GM21528 (cell line): ENCODE measurements around the gene RYR2.
"Not testable (repeated sequence)": the region's sequence is repeated elsewhere in the genome, so short reads cannot be mapped to it uniquely, and the experiment has no call there.

ENCODE experiments used
- ATAC-seq: cut with Tn5 transposase; IDR thresholded peaks from one replicate; pipeline ENCODE4 v1.9.1; 2021; ENCODE audit warnings: mild to moderate bottlenecking, moderate library complexity; ENCODE audit not compliant: unreplicated experiment, low FRiP score

RYR2 gene

DNA sequence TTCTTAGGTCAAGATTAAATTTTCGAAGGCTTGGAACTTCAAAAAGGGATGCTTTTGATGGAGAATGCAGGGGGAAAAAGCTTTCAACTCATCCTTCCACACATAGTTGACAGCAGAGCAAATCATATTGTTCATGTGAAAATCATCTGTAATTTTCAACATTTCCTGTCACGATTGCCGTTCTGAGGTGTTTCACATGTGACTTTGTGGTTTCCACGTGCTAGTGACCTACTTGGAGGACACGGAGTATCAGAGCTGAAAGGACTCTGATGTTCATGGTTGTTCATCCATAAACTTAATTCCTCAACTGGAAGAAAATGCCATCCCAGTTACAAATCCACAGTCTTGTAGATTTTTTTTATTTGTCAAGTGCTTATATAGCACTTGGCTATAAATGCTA lies 769.6 kb downstream of the RYR2 start:
- no peak for ATAC-seq

DNA sequence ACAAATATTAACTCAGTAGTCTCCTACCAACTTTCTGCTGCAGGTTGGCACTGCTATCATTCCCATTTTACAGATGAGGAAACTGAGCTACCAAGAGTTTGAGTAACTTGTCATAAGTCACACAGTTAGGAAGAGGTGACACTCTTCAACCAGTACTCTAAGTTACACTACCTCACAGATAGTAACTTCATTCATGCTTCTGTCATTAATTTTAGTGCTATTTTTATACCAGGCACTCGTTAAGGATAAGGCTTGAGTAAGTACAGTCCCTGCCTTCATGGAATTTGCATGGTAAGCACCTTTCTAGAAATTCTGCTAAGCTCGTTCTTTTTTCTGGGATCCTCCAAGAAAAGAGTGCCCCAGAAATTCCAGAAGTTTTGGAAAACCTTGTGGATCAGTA lies 770.1 kb downstream of the RYR2 start:
- ATAC-seq, result no peak

GRCh38 chr1:237814319-237814924 lies 772.4 kb downstream of the RYR2 start:
- ATAC-seq, result no peak

- ATAC-seq, result no peak
Measured at GRCh38 chr1:237817277-237817676, 775.3 kb downstream of the RYR2 start.

DNA sequence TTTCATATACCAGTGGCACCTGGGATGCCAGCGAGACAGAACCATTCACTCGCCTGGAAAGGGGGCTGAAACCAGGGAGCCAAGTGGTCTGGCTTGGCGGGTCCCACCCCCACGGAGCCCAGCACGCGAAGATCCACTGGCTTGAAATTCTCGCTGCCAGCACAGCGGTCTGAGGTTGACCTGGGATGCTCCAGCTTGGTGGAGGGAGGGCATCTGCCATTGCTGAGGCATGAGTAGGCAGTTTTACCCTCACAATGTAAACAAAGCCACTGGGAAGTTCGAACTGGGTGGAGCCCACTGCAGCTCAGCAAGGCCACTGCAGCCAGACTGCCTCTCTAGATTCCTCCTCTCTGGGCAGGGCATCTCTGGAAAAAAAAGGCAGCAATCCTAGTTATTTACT lies 778.6 kb downstream of the RYR2 start:
- not testable (repeated sequence) for ATAC-seq

DNA sequence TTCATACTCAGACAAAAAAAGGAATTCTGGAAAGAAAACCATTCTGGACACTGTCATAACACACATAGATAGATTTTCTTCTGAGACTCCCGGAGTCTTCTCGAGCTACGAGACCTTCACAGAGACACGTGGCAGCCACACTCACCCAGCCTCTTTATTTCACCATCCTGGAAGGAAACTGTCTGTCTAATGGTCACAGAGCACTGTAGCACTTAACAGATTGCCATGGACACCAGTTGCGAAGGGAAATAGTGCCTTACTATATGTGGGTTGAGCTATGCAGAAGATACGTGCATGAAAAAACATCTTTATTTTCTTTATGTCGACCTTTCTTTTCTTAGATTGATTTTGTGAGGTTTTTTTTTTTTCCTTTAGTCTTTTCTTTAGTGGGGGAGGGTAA lies 790.9 kb downstream of the RYR2 start:
- no peak for ATAC-seq

- no peak for ATAC-seq
Measured at GRCh38 chr1:237834048-237834447, 792.1 kb downstream of the RYR2 start.

GRCh38 chr1:237834461-237834860 lies 792.5 kb downstream of the RYR2 start:
- no peak for ATAC-seq

GRCh38 chr1:237838320-237838719 lies 796.3 kb downstream of the RYR2 start:
- ATAC-seq, result no peak

DNA sequence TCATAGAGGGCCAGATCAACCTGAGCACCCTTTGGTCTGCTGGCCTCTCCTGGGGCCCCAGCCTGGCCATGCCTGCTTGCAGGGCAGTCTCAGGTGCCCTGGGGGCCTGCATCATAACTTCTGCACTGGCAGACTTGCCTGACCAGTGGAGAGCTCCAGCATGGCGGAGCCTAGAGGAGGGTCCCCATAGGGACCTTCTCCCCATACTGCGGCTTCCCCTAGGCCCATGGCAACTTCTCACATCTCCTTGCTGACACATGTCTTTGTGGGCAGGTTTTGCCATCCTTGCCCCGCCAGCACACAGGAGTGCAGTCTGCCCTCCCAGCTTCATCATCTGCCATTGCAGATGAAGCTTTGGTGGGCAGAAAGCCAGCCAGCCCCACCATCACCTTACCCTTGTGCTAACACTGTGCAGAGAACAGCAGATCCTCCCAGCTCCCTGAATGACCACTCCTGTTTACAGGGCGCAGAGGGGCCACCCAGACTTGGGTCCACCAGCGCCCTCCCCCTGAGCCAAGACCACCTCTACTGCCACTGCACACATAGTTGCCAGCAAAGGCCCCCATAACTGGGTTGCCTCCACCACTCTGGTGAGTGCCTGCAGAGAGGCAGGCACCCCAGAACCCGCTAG lies 797.0 kb downstream of the RYR2 start:
- ATAC-seq, result no peak

- no peak for ATAC-seq
Measured at GRCh38 chr1:237841485-237841884, 799.5 kb downstream of the RYR2 start.

DNA sequence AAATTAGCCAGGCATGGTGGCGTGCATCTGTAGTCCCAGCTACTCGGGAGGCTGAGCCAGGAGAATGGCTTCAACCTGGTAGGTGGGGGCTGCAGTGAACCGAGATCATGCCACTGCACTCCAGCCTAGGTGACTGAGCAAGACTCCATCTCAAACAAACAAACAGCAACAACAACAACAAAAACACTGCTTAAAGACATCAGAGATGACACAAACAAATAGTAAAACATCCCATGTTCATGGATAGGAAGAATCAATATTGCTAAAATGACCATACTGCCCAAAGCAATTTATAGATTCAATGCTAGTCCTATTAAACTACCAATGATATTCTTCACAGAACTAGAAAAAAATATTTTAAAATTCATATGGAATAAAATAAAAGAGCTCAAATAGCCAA lies 801.5 kb downstream of the RYR2 start:
- not testable (repeated sequence) for ATAC-seq

DNA sequence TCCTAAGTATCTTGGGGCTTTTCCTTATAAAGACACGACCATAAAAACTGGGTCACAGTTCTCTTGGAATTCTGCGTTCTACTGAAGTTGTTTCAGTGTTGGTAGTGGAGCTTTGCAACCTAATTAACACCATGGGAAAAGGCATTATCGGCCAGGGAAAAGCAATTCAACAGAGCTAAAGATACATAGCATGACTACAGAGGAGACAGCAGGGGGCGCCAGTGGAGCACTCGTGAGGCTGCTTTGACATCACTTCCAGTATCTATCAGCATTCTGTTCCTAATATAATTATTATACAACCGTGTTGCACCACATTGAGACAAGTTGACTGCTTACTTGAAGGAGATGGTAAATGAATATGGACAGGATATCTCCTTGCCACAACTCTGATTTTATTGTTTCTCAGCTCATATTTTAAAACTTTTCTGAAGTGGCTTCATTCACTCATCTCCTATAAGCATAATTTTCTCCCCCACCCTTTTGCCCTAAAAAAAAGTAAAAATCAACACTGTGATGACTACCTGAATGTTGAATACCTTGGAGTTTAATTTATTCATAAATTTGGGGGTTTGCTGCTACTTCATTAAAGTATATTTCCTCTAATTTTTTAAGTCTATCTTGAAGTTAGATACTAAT lies 809.3 kb downstream of the RYR2 start:
- ATAC-seq, result no peak

- no peak for ATAC-seq
Measured at GRCh38 chr1:237852342-237852741, 810.4 kb downstream of the RYR2 start.

GRCh38 chr1:237857455-237857854 lies 815.5 kb downstream of the RYR2 start:
- no peak for ATAC-seq

GRCh38 chr1:237858992-237859391 lies 817.0 kb downstream of the RYR2 start:
- ATAC-seq, result no peak

DNA sequence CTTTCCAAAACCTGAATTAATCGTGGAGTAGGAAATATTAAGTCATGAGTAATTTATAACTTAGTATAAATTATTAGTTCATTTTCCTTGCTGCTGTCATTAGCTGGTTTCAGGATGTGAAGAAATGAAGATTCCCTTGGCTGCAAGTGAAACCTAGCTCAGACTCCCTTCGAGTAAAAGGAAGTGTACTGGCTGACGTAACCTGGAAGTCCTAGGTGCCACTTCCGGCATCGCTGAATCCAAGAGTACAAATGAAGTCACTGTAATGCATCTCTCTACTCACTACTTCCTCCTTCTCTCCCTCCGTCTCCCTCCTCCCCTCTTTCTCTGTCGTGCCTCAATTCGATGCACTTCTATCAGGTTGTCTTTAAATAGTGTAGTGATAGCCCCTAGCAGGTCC lies 820.0 kb downstream of the RYR2 start:
- no peak for ATAC-seq

DNA sequence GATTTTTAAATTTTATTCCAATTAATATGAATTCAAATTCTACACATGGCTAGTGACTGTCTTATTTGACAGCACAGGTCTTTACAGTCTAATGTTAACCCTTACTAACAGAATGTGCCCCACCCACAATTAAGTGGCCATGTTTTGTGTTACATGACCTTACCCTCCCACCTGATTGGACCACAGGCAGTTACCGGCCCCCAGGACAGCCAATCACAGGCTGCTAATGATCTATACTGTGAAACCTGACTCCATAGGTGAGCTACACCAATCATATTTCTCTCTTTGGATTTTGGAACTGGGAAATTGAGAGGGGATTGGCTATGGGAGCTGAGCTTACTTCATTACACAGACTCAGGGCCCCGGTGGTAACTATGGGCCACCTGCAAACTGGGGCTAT lies 821.2 kb downstream of the RYR2 start:
- no peak for ATAC-seq

GRCh38 chr1:237864338-237865244 lies 822.6 kb downstream of the RYR2 start:
- ATAC-seq, result peak; percentile 58

DNA sequence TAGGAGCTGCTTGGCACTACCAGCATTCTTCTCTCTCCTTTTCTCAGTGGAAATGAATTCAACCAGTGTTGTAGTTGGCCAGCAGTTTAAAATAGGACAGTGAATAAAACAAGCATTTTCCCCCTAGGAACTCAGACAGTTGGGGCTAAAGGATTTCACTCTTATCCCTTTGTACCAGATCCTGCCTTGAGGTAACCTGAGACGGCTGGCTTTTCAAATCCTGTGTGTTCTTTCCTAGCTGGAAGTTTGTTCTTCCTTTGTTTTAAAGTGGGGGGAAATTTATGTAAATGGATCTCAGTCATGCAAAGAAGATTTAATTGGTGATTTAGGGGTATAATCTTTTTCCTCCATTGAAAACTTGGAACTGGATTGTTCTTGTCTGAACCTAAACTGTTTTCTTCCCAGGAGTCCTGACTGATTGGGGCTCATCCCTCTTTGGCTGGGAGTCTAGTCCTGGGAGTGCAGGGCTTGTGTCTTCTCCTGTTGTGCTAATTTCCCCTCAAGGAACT lies 825.5 kb downstream of the RYR2 start:
- no peak for ATAC-seq
